H1 (cell line): ENCODE results near the gene CGGBP1.

Source experiments
- SP2 ChIP-seq: IDR thresholded peaks from 2 replicates; pipeline ENCODE4 v1.6.1; 2012; ENCODE audit warnings: mild to moderate bottlenecking, low read length, inconsistent platforms
- TEAD4 ChIP-seq: IDR thresholded peaks from 2 replicates; pipeline ENCODE4 v1.6.1; 2012; ENCODE audit warnings: low read depth, low read length, inconsistent platforms, mixed read lengths
- TF ChIP-seq, protein P1 (sequence below): IDR thresholded peaks from 2 replicates; pipeline ENCODE4 v1.6.1; 2011; ENCODE audit warnings: low read depth, mild to moderate bottlenecking, low read length; ENCODE audit not compliant: insufficient read depth
- TF ChIP-seq, protein P2 (sequence below), 3 experiments: IDR thresholded peaks; 1 replicate in 2 of 3; 2 replicates in 1 of 3; pipeline versions ENCODE4 v1.5.1 to v1.6.1; 2011; ENCODE audit warnings: low read length in 3 of 3, mild to moderate bottlenecking in 3 of 3, inconsistent platforms in 2 of 3, low read depth in 1 of 3, moderate library complexity in 1 of 3; ENCODE audit not compliant: insufficient read depth in 1 of 3; ENCODE audit errors: control extremely low read depth in 1 of 3

- TF ChIP-seq SP2 (no peak), TEAD4 (no peak)
- TF ChIP-seq, protein P1, sequence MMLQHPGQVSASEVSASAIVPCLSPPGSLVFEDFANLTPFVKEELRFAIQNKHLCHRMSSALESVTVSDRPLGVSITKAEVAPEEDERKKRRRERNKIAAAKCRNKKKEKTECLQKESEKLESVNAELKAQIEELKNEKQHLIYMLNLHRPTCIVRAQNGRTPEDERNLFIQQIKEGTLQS: no peak
- TF ChIP-seq, protein P2, sequence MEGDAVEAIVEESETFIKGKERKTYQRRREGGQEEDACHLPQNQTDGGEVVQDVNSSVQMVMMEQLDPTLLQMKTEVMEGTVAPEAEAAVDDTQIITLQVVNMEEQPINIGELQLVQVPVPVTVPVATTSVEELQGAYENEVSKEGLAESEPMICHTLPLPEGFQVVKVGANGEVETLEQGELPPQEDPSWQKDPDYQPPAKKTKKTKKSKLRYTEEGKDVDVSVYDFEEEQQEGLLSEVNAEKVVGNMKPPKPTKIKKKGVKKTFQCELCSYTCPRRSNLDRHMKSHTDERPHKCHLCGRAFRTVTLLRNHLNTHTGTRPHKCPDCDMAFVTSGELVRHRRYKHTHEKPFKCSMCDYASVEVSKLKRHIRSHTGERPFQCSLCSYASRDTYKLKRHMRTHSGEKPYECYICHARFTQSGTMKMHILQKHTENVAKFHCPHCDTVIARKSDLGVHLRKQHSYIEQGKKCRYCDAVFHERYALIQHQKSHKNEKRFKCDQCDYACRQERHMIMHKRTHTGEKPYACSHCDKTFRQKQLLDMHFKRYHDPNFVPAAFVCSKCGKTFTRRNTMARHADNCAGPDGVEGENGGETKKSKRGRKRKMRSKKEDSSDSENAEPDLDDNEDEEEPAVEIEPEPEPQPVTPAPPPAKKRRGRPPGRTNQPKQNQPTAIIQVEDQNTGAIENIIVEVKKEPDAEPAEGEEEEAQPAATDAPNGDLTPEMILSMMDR (IDR thresholded peaks at IDR 0.05; ENCODE audit: control extremely low read depth in 1 of 3, insufficient read depth in 1 of 3, low read depth in 1 of 3, low read length in 3 of 3): no peak
Observed at GRCh38 chr3:88078932-88079331, 20.1 kb upstream of the CGGBP1 start.
